ENCODE results near the gene RTEL1. TPM values are rescaled to one million over a fixed set of nuclear protein-coding genes. Genes with fewer than 3 reads are reported as not detected.

RTEL1 gene
- polyA plus RNA-seq, 3 donors = 1.0 to 15.5 (median 4.8) TPM

DNA sequence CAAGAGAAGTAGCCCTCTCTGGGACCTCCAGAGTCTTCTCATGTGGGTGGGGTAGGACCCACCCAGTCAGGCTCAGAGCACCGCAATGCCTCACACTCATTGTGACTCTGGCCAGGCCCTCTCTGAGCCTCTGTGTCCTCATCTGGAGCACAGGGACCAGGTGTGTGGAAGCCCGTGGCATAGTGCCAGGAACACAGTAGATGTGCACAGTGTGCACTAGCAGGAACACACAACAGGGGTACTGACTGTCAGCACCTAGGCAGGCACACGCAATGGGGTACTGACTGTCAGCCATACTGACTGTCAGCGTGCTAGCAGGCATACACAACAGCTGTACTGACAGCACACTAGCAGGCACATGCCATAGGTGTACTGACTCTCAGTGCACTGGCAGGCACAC is 2.9 kb upstream of the RTEL1 start:
- H3K27me3 Mint-ChIP-seq (ENCODE audit: low read depth in 3 of 3) = peaks cover 20 to 36% (median 28%) of the 10 kb centered on the region in 3 donors
- H3K27ac ChIP-seq (ENCODE audit: low read depth in 1 of 2, low read length in 2 of 2) = no peak overlapping the region
- H2AFZ ChIP-seq (ENCODE audit: insufficient read depth, low read depth, low read length, poor library complexity, severe bottlenecking) = no peak overlapping the region
- H3K36me3 ChIP-seq (replicated peaks in 1 of 2; ENCODE audit: control insufficient read depth in 1 of 2, insufficient read depth in 2 of 2, low read length in 2 of 2) = peaks cover 0 to 2% of the 10 kb centered on the region in 2 donors
- H3K4me1 ChIP-seq (ENCODE audit: control insufficient read depth in 1 of 2, insufficient read depth in 2 of 2, low read length in 2 of 2) = peaks cover 36 to 47% of the 10 kb centered on the region in 2 donors
- H3K9me3 Mint-ChIP-seq = peaks cover 0 to 8% (median 3%) of the 10 kb centered on the region in 7 donors
- no peaks in the 10 kb centered on the region for H4K20me1 ChIP-seq (ENCODE audit: insufficient read depth, low read length)
- WGBS (ENCODE audit: insufficient coverage) = 96% methylated on average over 4 of the region's 4 CpGs
- no peak overlapping the region for H3K27ac Mint-ChIP-seq
- intact Hi-C loops (cut with micrococcal nuclease) = loop anchor here (5.0 kb wide), 2 partner anchors 52 to 87 kb away; partner anchors contain the start of genes ARFRP1 (in 1 of the 2) and ZGPAT (in 1 of the 2)
- no peak overlapping the region for H3K4me3 Mint-ChIP-seq
- no peak for DNase-seq
- peaks cover 16 to 33% of the 10 kb centered on the region in 2 donors for H3K27me3 ChIP-seq (ENCODE audit: control insufficient read depth in 2 of 2, insufficient read depth in 2 of 2, low read length in 2 of 2)
- peaks cover 40% of the 10 kb centered on the region for H3K4me1 Mint-ChIP-seq
- no peak overlapping the region for H3K4me2 ChIP-seq (replicated peaks; ENCODE audit: extremely low read depth, low read length, poor library complexity, severe bottlenecking)
- TF ChIP-seq, protein P1, sequence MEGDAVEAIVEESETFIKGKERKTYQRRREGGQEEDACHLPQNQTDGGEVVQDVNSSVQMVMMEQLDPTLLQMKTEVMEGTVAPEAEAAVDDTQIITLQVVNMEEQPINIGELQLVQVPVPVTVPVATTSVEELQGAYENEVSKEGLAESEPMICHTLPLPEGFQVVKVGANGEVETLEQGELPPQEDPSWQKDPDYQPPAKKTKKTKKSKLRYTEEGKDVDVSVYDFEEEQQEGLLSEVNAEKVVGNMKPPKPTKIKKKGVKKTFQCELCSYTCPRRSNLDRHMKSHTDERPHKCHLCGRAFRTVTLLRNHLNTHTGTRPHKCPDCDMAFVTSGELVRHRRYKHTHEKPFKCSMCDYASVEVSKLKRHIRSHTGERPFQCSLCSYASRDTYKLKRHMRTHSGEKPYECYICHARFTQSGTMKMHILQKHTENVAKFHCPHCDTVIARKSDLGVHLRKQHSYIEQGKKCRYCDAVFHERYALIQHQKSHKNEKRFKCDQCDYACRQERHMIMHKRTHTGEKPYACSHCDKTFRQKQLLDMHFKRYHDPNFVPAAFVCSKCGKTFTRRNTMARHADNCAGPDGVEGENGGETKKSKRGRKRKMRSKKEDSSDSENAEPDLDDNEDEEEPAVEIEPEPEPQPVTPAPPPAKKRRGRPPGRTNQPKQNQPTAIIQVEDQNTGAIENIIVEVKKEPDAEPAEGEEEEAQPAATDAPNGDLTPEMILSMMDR (IDR thresholded peaks at IDR 0.05) = no peak
- peaks cover 9% of the 10 kb centered on the region for H3K79me2 ChIP-seq (ENCODE audit: insufficient read depth, low read length)
- no peak overlapping the region for H3K9ac ChIP-seq (ENCODE audit: insufficient read depth, low read length, poor library complexity, severe bottlenecking)
- H3K4me3 ChIP-seq (replicated peaks in 1 of 3; ENCODE audit: low read depth in 2 of 3, low read length in 3 of 3) = no peak overlapping the region
- H3K36me3 Mint-ChIP-seq = peaks cover 6 to 8% of the 10 kb centered on the region in 2 donors
- H3K9me3 ChIP-seq (replicated peaks in 1 of 2; ENCODE audit: control insufficient read depth in 1 of 2, insufficient read depth in 1 of 2, low read length in 2 of 2) = peaks cover 0 to 7% of the 10 kb centered on the region in 2 donors

- TF ChIP-seq, protein P1 (IDR thresholded peaks at IDR 0.05) = no peak
- H3K4me1 Mint-ChIP-seq = peaks cover 42% of the 10 kb centered on the region
- peak overlapping the region in 1 of 7 donors; percentile 58 for H3K27ac Mint-ChIP-seq
These were observed 1.7 kb upstream of the RTEL1 start for GRCh38 chr20:63656451-63656850.

More at GRCh38 chr20:63656451-63656850, 1.7 kb upstream of the RTEL1 start:
- no peaks in the 10 kb centered on the region for H4K20me1 ChIP-seq (ENCODE audit: insufficient read depth, low read length)
- H3K4me2 ChIP-seq (replicated peaks; ENCODE audit: extremely low read depth, low read length, poor library complexity, severe bottlenecking) = no peak overlapping the region
- H3K4me1 ChIP-seq (ENCODE audit: control insufficient read depth in 1 of 2, insufficient read depth in 2 of 2, low read length in 2 of 2) = peaks cover 36 to 47% of the 10 kb centered on the region in 2 donors
- Mint-ChIP-seq H3K4me3 (no peak overlapping the region), H3K9me3 (peaks cover 0 to 6% (median 3%) of the 10 kb centered on the region in 7 donors), H3K27me3 (ENCODE audit: low read depth in 3 of 3) (peaks cover 13 to 29% (median 21%) of the 10 kb centered on the region in 3 donors), H3K36me3 (peaks cover 14 to 15% of the 10 kb centered on the region in 2 donors)
- no peak overlapping the region for H3K4me3 ChIP-seq (replicated peaks in 1 of 3; ENCODE audit: low read depth in 2 of 3, low read length in 3 of 3)
- peaks cover 6 to 14% of the 10 kb centered on the region in 2 donors for H3K36me3 ChIP-seq (replicated peaks in 1 of 2; ENCODE audit: control insufficient read depth in 1 of 2, insufficient read depth in 2 of 2, low read length in 2 of 2)
- 84% methylated on average over 3 of the region's 3 CpGs for WGBS (ENCODE audit: insufficient coverage)
- intact Hi-C loops (cut with micrococcal nuclease) = loop anchor here (5.0 kb wide), 2 partner anchors 51 to 86 kb away; partner anchors contain the start of genes ARFRP1 (in 1 of the 2) and ZGPAT (in 1 of the 2)
- peaks cover 9% of the 10 kb centered on the region for H3K79me2 ChIP-seq (ENCODE audit: insufficient read depth, low read length)
- no peak for DNase-seq
- H3K27ac ChIP-seq (ENCODE audit: low read depth in 1 of 2, low read length in 2 of 2) = no peak overlapping the region
- peaks cover 12 to 26% of the 10 kb centered on the region in 2 donors for H3K27me3 ChIP-seq (ENCODE audit: control insufficient read depth in 2 of 2, insufficient read depth in 2 of 2, low read length in 2 of 2)
- H3K9ac ChIP-seq (ENCODE audit: insufficient read depth, low read length, poor library complexity, severe bottlenecking) = no peak overlapping the region
- no peak overlapping the region for H2AFZ ChIP-seq (ENCODE audit: insufficient read depth, low read depth, low read length, poor library complexity, severe bottlenecking)
- H3K9me3 ChIP-seq (replicated peaks in 1 of 2; ENCODE audit: control insufficient read depth in 1 of 2, insufficient read depth in 1 of 2, low read length in 2 of 2) = peaks cover 0 to 6% of the 10 kb centered on the region in 2 donors
